H1 (cell line): ENCODE data around the gene THAP5. TPM values are rescaled to one million over a fixed set of nuclear protein-coding genes. Genes with fewer than 3 reads are reported as not detected.

Source experiments
- SP4 ChIP-seq: IDR thresholded peaks from 2 replicates; pipeline ENCODE4 v1.6.1; 2012; ENCODE audit warnings: low read length, inconsistent platforms
- polyA plus RNA-seq, 7 experiments: library from polyadenylated mRNA; depleted of rRNA in 3 of 7; stranded (reverse) in 5 of 7; unstranded in 2 of 7; fragments of >200 nt in 5 of 7; fragments of 200-250 nt in 2 of 7; gene quantifications; 1 replicate in 5 of 7; 2 replicates in 1 of 7; 4 replicates in 1 of 7; pipeline versions ENCODE4 v1.2.1 to v1.2.3, GENCODE V29; 2011 to 2013; ENCODE audit warnings: missing spikeins in 2 of 7, mixed read lengths in 2 of 7
- total RNA-seq: library from RNA; stranded (reverse); fragmentation: NEBNext Ultra II Directional; extraction: Animal tissue kit (Norgen Biotek cat#: 25700); gene quantifications from 2 replicates; pipeline ENCODE4 v1.2.1, GENCODE V29; 2021

Gene THAP5
- total and polyA plus RNA-seq, 2 of the 8 experiments (the other 6 are each of a cell fraction or from before 2014, with no cell fraction given): 3.9 to 24.2 TPM

- TF ChIP-seq SP4: no peak
Observed at GRCh38 chr7:108586274-108586710, 16.8 kb upstream of the THAP5 start (continued).
